Stomach (tissue), 9 donors: ENCODE measurements around the gene TEAD2. TPM values are rescaled to one million over a fixed set of nuclear protein-coding genes. Genes with fewer than 3 reads are reported as not detected.
"Not testable (repeated sequence)": the region's sequence is repeated elsewhere in the genome, so short reads cannot be mapped to it uniquely, and the experiment has no call there.

ENCODE experiments used
- DNase-seq, 2 donors: peaks; one replicate each; pipeline versions ENCODE4 v3.0.0 to v3.0.0-alpha.2; 2013 to 2019
- H3K27ac ChIP-seq, 5 donors: fragments of 200-600 bp in 4 of 5; sonication (generic) in 4 of 5; one replicate each; pipeline ENCODE4 v1.5.1; 2013 to 2019; ENCODE audit warnings: mild to moderate bottlenecking in 1 of 5, moderate library complexity in 1 of 5
- H3K27me3 ChIP-seq, 3 donors: fragments of 200-600 bp; sonication (generic); one replicate each; pipeline ENCODE4 v1.5.1; 2017 to 2019; ENCODE audit warnings: mixed run types in 1 of 3
- H3K36me3 ChIP-seq, 4 donors: fragments of 200-600 bp; sonication (generic); 1 replicate in 3 of 4; 2 replicates in 1 of 4; pipeline ENCODE4 v1.5.1; 2016 to 2019
- H3K4me1 ChIP-seq, 4 donors: fragments of 200-600 bp; sonication (generic); one replicate each; pipeline ENCODE4 v1.5.1; 2016 to 2019
- H3K4me3 ChIP-seq, 4 donors: fragments of 200-600 bp; sonication (generic) in 3 of 4; one replicate each; pipeline ENCODE4 v1.5.1; 2016 to 2019; ENCODE audit warnings: mild to moderate bottlenecking in 1 of 4
- H3K9me3 ChIP-seq, 4 donors: fragments of 200-600 bp; sonication (generic); one replicate each; pipeline ENCODE4 v1.5.1; 2016 to 2019
- EP300 ChIP-seq: sonication (generic); formaldehyde crosslinking; IDR thresholded peaks from one replicate; pipeline ENCODE4 v1.6.1; 2017; ENCODE audit warnings: antibody characterized with exemption
- POLR2A ChIP-seq, 4 donors: fragments of 450-650 bp; IDR thresholded peaks; one replicate each; pipeline ENCODE4 v1.6.1; 2016; ENCODE audit warnings: antibody characterized with exemption in 4 of 4, control low read depth in 2 of 4, mild to moderate bottlenecking in 1 of 4, moderate library complexity in 1 of 4
- POLR2AphosphoS5 ChIP-seq, 3 donors: sonication (generic); formaldehyde crosslinking; IDR thresholded peaks; one replicate each; pipeline ENCODE4 v1.6.1; 2016; ENCODE audit warnings: antibody characterized with exemption in 3 of 3
- WGBS, 5 donors: extraction: QIAGEN DNeasy Blood & Tissue Kit in 3 of 5; methylation state at CpG; one replicate each; pipeline versions ENCODE4 v1.1.5 to v1.1.7; 2013 to 2018; 5-methylcytosine and 5-hydroxymethylcytosine counted together
- intact Hi-C: fragments of 100-400 bp; cut with DNase I; formaldehyde crosslinking; loops from one replicate; pipeline ENCODE4 v1.15.1; 2023; ENCODE audit warnings: low total_unique reads
- polyA plus RNA-seq, 3 donors: library from polyadenylated mRNA; stranded (reverse); fragments of 200-250 nt; gene quantifications; one replicate each; pipeline ENCODE4 v1.2.3, GENCODE V29; 2013
- total RNA-seq, 5 donors: library from RNA; depleted of rRNA; stranded (reverse); fragments of >200 nt; gene quantifications; one replicate each; pipeline versions ENCODE4 v1.1.0 to v1.2.3, GENCODE V29; 2014 to 2016
- TF ChIP-seq, protein P1 (sequence below), 7 experiments: fragments of 450-650 bp in 4 of 7; fragments of 200-600 bp in 3 of 7; sonication (generic) in 3 of 7; IDR thresholded peaks; one replicate each; pipeline ENCODE4 v1.5.1; 2016 to 2019; ENCODE audit warnings: antibody characterized with exemption in 7 of 7, control low read depth in 2 of 7, mild to moderate bottlenecking in 1 of 7
- donor health status: healthy with polysubstance abuse.
- donor health status: Bipolar disorder and iron deficiency.
- donor health status: healthy.

The TEAD2 gene
- total and polyA plus RNA-seq, 8 donors = 4.3 to 42.0 (median 20.0) TPM

DNA sequence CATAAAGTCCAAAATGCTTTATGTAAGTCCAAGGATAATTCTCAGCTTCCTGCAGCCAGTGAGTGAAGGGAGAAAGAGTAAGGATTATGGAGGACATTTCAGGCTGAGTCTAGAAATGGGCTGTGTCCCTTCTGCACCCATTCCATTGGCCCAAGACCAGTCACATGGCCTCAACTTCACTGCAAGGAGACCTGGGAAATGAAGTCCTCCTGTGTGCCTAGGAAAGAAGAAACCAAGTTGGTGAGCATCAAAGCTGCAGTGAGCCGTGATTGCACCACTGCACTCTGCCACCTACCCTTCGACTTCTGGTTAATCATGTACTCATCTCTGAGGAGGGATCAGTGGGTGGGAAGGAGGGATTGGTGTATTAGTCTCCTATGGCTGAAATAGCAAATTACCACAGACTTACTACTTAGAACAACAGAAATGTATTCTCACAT, 30.6 kb downstream of the TEAD2 start:
- 51 to 65% (median 57%) methylated on average over 2 of the region's 2 CpGs for WGBS, 5 donors
- TF ChIP-seq EP300 (no peak), POLR2AphosphoS5 (IDR thresholded peaks at IDR 0.05) (peak in 1 of 3 donors; percentile 30)
- Histone ChIP-seq H3K9me3 (no peaks in the 10 kb centered on the region), H3K4me1 (peaks cover 0 to 30% (median 0%) of the 10 kb centered on the region in 4 donors), H3K36me3 (peaks cover 0 to 27% (median 11%) of the 10 kb centered on the region in 4 donors), H3K4me3 (no peak overlapping the region), H3K27me3 (no peaks in the 10 kb centered on the region), H3K27ac (no peak overlapping the region)
- DNase-seq = peak; percentile 34 to 69
- intact Hi-C loops = no loop called here

DNA sequence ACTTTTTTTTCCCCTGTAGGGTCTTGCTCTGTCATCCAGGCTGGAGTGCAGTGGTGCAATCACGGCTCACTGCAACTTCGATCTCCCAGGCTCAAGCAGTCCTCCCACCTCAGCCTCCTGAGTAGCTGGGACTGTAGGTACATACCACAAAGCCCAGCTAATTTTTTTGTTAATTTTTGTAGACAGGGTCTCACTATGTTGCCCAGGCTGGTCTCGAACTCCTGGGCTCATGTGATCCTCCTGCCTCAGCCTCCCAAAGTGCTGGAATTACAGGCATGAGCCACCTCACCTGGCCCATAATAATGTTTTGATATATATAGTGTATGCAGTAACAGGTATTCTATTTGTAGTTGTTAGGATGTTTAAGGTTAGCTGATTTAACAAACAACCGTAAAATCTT, 31.0 kb downstream of the TEAD2 start:
- H3K4me3 ChIP-seq, DNase-seq, H3K9me3 ChIP-seq, intact Hi-C loops, H3K27me3 ChIP-seq, H3K27ac ChIP-seq: not testable (repeated sequence)
- Histone ChIP-seq H3K36me3 (peaks cover 0 to 27% (median 11%) of the 10 kb centered on the region in 4 donors), H3K4me1 (peaks cover 0 to 25% (median 0%) of the 10 kb centered on the region in 4 donors)
- WGBS, 5 donors = 94 to 98% (median 97%) methylated on average over 4 of the region's 4 CpGs

DNA sequence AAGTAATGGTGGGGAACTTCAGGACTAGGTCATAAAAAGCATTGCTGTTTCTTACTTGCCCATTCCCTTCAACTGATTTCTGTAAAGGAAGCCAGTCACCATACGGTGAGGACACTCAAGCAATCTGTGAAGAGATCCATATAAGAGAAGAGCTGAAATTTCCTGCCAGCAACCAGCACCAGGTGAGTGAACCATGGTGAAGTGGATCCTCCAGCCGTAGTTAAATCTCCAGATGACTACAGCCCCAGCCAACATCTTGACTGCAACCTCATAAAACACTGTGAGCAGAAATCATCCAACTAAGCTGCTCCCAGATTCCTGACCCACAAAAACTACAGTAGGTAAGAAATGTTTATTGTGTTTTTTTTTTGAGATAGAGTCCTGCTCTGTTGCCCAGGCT, 33.5 kb downstream of the TEAD2 start:
- intact Hi-C loops = no loop called here

DNA sequence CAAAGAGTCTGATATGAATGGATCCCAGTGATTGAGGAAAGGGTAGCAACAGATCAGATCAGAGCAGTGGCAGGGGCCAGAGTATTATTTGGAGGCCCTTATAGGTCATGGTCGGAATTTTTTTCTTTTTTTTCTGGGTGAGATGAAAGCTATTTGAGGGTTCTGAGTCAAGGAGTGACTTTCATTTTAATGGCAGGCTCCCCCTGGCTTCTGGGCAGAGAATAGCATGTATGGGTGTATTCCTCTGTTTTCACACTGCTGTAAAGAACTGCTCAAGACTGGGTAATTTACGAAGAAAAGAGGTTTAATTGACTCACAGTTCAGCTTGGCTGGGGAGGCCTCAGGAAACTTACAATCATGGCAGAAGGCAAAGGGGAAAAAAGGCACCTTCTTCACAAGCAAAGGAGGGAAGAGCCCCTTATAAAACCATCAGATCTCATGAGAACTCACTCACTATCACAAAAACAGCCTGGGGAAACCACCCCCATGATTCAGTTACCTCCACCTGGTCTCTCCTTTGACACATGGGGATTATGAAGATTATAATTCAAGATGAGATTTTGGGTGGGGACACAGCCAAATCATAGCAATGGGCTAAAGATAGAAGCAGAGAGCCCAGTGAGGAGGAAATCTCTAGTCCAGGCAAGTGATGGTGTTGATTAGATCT, 34.2 kb downstream of the TEAD2 start:
- no peak overlapping the region for H3K4me3 ChIP-seq
- no peak for DNase-seq
- peaks cover 0 to 1% (median 0%) of the 10 kb centered on the region in 4 donors for H3K9me3 ChIP-seq
- peaks cover 0 to 2% (median 0%) of the 10 kb centered on the region in 4 donors for H3K4me1 ChIP-seq
- H3K27ac ChIP-seq = no peak overlapping the region
- peaks cover 0 to 27% (median 11%) of the 10 kb centered on the region in 4 donors for H3K36me3 ChIP-seq
- intact Hi-C loops = no loop called here
- no peaks in the 10 kb centered on the region for H3K27me3 ChIP-seq
- WGBS, 5 donors = 40 to 58% (median 48%) methylated on average over 2 of the region's 2 CpGs
- TF ChIP-seq POLR2AphosphoS5 (IDR thresholded peaks at IDR 0.05) (no peak), EP300 (no peak)
- TF ChIP-seq, protein P1, sequence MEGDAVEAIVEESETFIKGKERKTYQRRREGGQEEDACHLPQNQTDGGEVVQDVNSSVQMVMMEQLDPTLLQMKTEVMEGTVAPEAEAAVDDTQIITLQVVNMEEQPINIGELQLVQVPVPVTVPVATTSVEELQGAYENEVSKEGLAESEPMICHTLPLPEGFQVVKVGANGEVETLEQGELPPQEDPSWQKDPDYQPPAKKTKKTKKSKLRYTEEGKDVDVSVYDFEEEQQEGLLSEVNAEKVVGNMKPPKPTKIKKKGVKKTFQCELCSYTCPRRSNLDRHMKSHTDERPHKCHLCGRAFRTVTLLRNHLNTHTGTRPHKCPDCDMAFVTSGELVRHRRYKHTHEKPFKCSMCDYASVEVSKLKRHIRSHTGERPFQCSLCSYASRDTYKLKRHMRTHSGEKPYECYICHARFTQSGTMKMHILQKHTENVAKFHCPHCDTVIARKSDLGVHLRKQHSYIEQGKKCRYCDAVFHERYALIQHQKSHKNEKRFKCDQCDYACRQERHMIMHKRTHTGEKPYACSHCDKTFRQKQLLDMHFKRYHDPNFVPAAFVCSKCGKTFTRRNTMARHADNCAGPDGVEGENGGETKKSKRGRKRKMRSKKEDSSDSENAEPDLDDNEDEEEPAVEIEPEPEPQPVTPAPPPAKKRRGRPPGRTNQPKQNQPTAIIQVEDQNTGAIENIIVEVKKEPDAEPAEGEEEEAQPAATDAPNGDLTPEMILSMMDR (IDR thresholded peaks at IDR 0.05) = peak in 4 of 7 experiments; percentile 51 to 65 (median 62)

More for the DNA sequence above, 33.5 kb downstream of the TEAD2 start:
- no peak for TF ChIP-seq POLR2A (IDR thresholded peaks at IDR 0.05)
- no peak for TF ChIP-seq POLR2AphosphoS5 (IDR thresholded peaks at IDR 0.05)
- TF ChIP-seq EP300 = no peak
- TF ChIP-seq, protein P1 (IDR thresholded peaks at IDR 0.05) = no peak
- Histone ChIP-seq H3K27me3 (no peaks in the 10 kb centered on the region), H3K9me3 (no peaks in the 10 kb centered on the region), H3K27ac (no peak overlapping the region), H3K36me3 (peaks cover 0 to 27% (median 11%) of the 10 kb centered on the region in 4 donors), H3K4me3 (no peak overlapping the region), H3K4me1 (peaks cover 0 to 10% (median 0%) of the 10 kb centered on the region in 4 donors)
- DNase-seq = no peak
- 77 to 95% (median 93%) methylated on average over 2 of the region's 2 CpGs for WGBS, 5 donors

DNA sequence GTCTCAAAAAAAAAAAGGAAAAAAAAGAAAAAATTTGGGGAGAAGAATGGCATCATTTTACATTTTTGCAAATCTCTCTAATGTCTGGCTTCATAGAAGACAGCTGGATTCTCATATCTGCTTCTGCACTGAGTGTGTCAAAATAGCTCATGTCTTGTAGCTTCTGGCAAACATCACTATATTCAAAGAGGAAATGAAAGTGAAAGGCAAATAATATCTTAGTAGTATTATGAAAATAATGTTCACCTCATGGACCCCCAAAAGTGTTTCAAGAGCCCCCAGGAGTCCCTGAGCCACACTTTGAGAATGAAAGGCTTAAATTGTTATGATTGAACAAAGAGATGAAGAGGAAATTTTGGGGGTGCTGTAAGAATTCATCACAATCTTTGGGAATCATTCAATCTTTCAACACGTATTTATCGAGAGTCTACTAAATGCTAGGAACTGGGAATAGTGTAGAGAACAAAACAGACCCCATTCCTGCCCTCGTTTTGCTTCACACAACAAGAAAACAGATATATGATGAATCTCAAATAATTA, 36.0 kb downstream of the TEAD2 start:
- intact Hi-C loops = no loop called here
- Histone ChIP-seq H3K36me3 (peaks cover 0 to 33% (median 13%) of the 10 kb centered on the region in 4 donors), H3K4me1 (no peaks in the 10 kb centered on the region), H3K27me3 (no peaks in the 10 kb centered on the region), H3K27ac (no peak overlapping the region), H3K4me3 (no peak overlapping the region), H3K9me3 (peaks cover 0 to 11% (median 0%) of the 10 kb centered on the region in 4 donors)
- WGBS, 5 donors = 88 to 95% (median 92%) methylated on average over 3 of the region's 3 CpGs
- TF ChIP-seq, protein P1 (IDR thresholded peaks at IDR 0.05) = no peak
- TF ChIP-seq POLR2A (IDR thresholded peaks at IDR 0.05) (no peak), EP300 (no peak), POLR2AphosphoS5 (IDR thresholded peaks at IDR 0.05) (no peak)
- no peak for DNase-seq

DNA sequence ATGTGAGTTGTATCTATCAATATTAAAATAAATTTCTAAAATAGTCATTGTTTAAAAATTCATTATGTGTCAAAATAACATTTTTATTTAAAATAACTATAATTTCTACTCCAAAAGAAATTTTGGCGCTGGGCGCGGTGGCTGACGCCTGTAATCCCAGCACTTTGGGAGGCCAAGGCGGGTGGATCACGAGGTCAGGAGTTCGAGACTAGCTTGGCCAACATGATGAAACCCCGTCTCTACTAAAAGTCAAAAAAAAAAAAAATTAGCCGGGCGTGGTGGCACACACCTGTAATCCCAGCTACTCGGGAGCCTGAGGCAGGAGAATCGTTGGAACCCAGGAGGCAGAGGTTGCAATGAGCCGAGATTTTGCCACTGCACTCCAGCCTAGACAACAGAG, 36.5 kb downstream of the TEAD2 start:
- Histone ChIP-seq H3K9me3 (peaks cover 0 to 16% (median 0%) of the 10 kb centered on the region in 4 donors), H3K36me3 (peaks cover 0 to 29% (median 10%) of the 10 kb centered on the region in 4 donors)
- H3K4me3 ChIP-seq, H3K27me3 ChIP-seq, intact Hi-C loops, H3K4me1 ChIP-seq, H3K27ac ChIP-seq, DNase-seq: not testable (repeated sequence)
- 92 to 95% (median 94%) methylated on average over 13 of the region's 13 CpGs for WGBS, 5 donors
